Measurements from ENCODE around the gene HAGH. TPM values are rescaled to one million over a fixed set of nuclear protein-coding genes. Genes with fewer than 3 reads are reported as not detected.

HAGH gene
- total RNA-seq, 2 experiments from 2014 or later: 29.9 to 30.1 TPM

DNA sequence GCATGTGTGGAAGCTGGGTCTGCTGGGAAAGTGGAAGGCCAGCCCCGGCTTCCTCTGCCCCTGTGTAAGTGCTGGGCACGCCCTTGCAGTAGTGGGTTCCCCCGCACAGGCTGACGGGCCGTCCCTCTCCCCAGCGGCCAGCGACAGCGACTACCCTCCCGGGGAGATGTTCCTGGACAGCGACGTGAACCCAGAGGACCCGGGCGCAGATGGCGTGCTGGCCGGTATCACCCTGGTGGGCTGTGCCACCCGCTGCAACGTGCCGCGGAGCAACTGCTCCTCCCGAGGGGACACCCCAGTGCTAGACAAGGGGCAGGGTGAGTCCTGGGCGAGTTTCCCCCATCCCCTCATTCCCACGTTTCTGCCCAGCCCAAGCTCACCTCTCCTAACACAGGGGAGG lies 60.8 kb downstream of the HAGH start:
- Mint-ChIP-seq H3K4me1 (ENCODE audit: low read depth) (no peaks in the 10 kb centered on the region), H3K27me3 (ENCODE audit: low read depth) (no peaks in the 10 kb centered on the region), H3K27ac (no peak overlapping the region), H3K36me3 (ENCODE audit: low read depth) (peaks cover 7% of the 10 kb centered on the region), H3K4me3 (no peak overlapping the region), H3K9me3 (no peaks in the 10 kb centered on the region)
- intact Hi-C loops (cut with micrococcal nuclease): no loop called here
- CTCF ChIA-PET: no interaction called here
- DNase-seq: no peak

GRCh38 chr16:1764971-1765370 lies 61.7 kb downstream of the HAGH start:
- H3K4me3 Mint-ChIP-seq: no peak overlapping the region
- H3K27ac Mint-ChIP-seq: no peak overlapping the region
- H3K27me3 Mint-ChIP-seq (ENCODE audit: low read depth): no peaks in the 10 kb centered on the region
- H3K36me3 Mint-ChIP-seq (ENCODE audit: low read depth): peaks cover 7% of the 10 kb centered on the region
- no peaks in the 10 kb centered on the region for H3K9me3 Mint-ChIP-seq
- no peak for DNase-seq
- intact Hi-C loops (cut with micrococcal nuclease): no loop called here
- no peaks in the 10 kb centered on the region for H3K4me1 Mint-ChIP-seq (ENCODE audit: low read depth)
- CTCF ChIA-PET: no interaction called here

GRCh38 chr16:1763521-1764511 lies 62.8 kb downstream of the HAGH start:
- no peak overlapping the region for H3K4me3 Mint-ChIP-seq
- no peak overlapping the region for H3K27ac Mint-ChIP-seq
- CTCF ChIA-PET: no interaction called here
- no peaks in the 10 kb centered on the region for H3K27me3 Mint-ChIP-seq (ENCODE audit: low read depth)
- no peaks in the 10 kb centered on the region for H3K9me3 Mint-ChIP-seq
- peaks cover 7% of the 10 kb centered on the region for H3K36me3 Mint-ChIP-seq (ENCODE audit: low read depth)
- no peak for DNase-seq
- intact Hi-C loops (cut with micrococcal nuclease): no loop called here
- H3K4me1 Mint-ChIP-seq (ENCODE audit: low read depth): no peaks in the 10 kb centered on the region

DNA sequence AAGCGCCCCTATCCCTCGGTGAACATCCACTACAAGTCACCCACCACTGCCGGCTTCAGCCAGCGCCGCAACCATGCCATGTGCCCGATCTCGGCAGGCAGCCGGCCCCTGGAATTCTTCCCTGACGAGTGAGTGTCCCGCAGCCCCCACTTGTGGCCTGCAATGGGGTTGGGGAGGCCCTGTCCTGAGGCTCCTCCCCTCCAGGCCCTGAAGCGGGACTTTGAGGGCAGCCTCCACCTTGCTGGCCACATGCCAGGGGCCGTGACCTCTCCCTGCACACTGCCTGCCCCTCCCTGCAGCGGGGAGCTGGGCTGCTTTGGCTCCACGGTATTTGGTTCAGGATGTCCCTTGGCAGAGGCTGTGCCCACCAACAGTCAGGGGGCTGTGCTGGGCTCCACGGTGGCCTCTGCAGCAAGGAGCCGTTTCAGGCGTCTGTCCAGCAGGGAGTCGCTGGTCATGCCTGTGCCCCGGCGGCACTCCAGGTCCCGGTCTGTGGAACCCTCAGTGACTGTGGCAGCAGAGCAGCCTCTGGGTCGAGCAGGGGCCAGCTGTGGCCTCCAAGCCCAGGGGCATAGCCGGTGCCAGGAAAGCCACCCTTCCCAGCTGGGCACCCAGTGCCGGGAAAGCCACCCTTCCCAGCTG lies 63.6 kb downstream of the HAGH start:
- Mint-ChIP-seq H3K36me3 (ENCODE audit: low read depth) (peaks cover 4% of the 10 kb centered on the region), H3K4me1 (ENCODE audit: low read depth) (no peaks in the 10 kb centered on the region), H3K27me3 (ENCODE audit: low read depth) (no peaks in the 10 kb centered on the region), H3K9me3 (no peaks in the 10 kb centered on the region), H3K4me3 (no peak overlapping the region), H3K27ac (no peak overlapping the region)
- DNase-seq: no peak
- CTCF ChIA-PET: no interaction called here
- intact Hi-C loops (cut with micrococcal nuclease): no loop called here

GRCh38 chr16:1762196-1762878 lies 64.3 kb downstream of the HAGH start:
- H3K4me1 Mint-ChIP-seq (ENCODE audit: low read depth): peaks cover 3% of the 10 kb centered on the region
- CTCF ChIA-PET: no interaction called here
- H3K36me3 Mint-ChIP-seq (ENCODE audit: low read depth): peaks cover 3% of the 10 kb centered on the region
- no peak overlapping the region for H3K27ac Mint-ChIP-seq
- intact Hi-C loops (cut with micrococcal nuclease): no loop called here
- H3K4me3 Mint-ChIP-seq: no peak overlapping the region
- H3K9me3 Mint-ChIP-seq: no peaks in the 10 kb centered on the region
- H3K27me3 Mint-ChIP-seq (ENCODE audit: low read depth): no peaks in the 10 kb centered on the region
- no peak for DNase-seq

- DNase-seq: no peak
- peaks cover 3% of the 10 kb centered on the region for H3K36me3 Mint-ChIP-seq (ENCODE audit: low read depth)
- no peaks in the 10 kb centered on the region for H3K27me3 Mint-ChIP-seq (ENCODE audit: low read depth)
- intact Hi-C loops (cut with micrococcal nuclease): no loop called here
- no peak overlapping the region for H3K4me3 Mint-ChIP-seq
- CTCF ChIA-PET: no interaction called here
- H3K4me1 Mint-ChIP-seq (ENCODE audit: low read depth): peaks cover 8% of the 10 kb centered on the region
- no peaks in the 10 kb centered on the region for H3K9me3 Mint-ChIP-seq
- H3K27ac Mint-ChIP-seq: no peak overlapping the region
Measured at GRCh38 chr16:1761751-1762150, 64.9 kb downstream of the HAGH start.

GRCh38 chr16:1760911-1761310 lies 65.7 kb downstream of the HAGH start:
- Mint-ChIP-seq H3K27ac (no peak overlapping the region), H3K4me1 (ENCODE audit: low read depth) (peaks cover 10% of the 10 kb centered on the region), H3K4me3 (no peak overlapping the region), H3K9me3 (no peaks in the 10 kb centered on the region), H3K27me3 (ENCODE audit: low read depth) (no peaks in the 10 kb centered on the region), H3K36me3 (ENCODE audit: low read depth) (peaks cover 3% of the 10 kb centered on the region)
- intact Hi-C loops (cut with micrococcal nuclease): no loop called here
- CTCF ChIA-PET: no interaction called here
- DNase-seq: no peak

DNA sequence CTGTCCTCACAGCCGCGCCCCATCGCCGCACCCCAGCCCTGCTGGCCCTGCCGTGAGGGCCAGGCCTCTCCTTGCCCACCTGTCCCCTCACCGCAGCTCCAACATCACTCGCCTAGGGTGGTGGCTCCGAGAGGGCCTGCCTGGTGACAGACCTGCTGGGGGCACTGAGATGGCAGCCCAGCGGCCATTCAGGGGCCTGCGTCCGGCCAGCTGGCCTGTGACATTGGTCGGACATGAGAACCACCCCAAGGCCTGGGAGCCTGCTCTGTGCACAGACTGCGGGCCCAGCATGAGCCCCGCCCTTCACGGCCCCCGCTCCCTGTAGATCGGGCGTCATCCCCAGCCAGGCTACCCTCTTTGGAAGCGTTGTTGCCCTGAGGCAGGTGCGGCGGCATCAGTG lies 67.1 kb downstream of the HAGH start:
- H3K27me3 Mint-ChIP-seq (ENCODE audit: low read depth): no peaks in the 10 kb centered on the region
- no peak overlapping the region for H3K27ac Mint-ChIP-seq
- DNase-seq: no peak
- H3K36me3 Mint-ChIP-seq (ENCODE audit: low read depth): peaks cover 3% of the 10 kb centered on the region
- peaks cover 10% of the 10 kb centered on the region for H3K4me1 Mint-ChIP-seq (ENCODE audit: low read depth)
- intact Hi-C loops (cut with micrococcal nuclease): no loop called here
- H3K4me3 Mint-ChIP-seq: no peak overlapping the region
- H3K9me3 Mint-ChIP-seq: no peaks in the 10 kb centered on the region
- CTCF ChIA-PET: no interaction called here

GRCh38 chr16:1758923-1759322 lies 67.7 kb downstream of the HAGH start:
- CTCF ChIA-PET: no interaction called here
- no peak overlapping the region for H3K27ac Mint-ChIP-seq
- peaks cover 10% of the 10 kb centered on the region for H3K4me1 Mint-ChIP-seq (ENCODE audit: low read depth)
- H3K9me3 Mint-ChIP-seq: no peaks in the 10 kb centered on the region
- H3K36me3 Mint-ChIP-seq (ENCODE audit: low read depth): peaks cover 3% of the 10 kb centered on the region
- no peak for DNase-seq
- H3K4me3 Mint-ChIP-seq: no peak overlapping the region
- H3K27me3 Mint-ChIP-seq (ENCODE audit: low read depth): no peaks in the 10 kb centered on the region
- intact Hi-C loops (cut with micrococcal nuclease): no loop called here

DNA sequence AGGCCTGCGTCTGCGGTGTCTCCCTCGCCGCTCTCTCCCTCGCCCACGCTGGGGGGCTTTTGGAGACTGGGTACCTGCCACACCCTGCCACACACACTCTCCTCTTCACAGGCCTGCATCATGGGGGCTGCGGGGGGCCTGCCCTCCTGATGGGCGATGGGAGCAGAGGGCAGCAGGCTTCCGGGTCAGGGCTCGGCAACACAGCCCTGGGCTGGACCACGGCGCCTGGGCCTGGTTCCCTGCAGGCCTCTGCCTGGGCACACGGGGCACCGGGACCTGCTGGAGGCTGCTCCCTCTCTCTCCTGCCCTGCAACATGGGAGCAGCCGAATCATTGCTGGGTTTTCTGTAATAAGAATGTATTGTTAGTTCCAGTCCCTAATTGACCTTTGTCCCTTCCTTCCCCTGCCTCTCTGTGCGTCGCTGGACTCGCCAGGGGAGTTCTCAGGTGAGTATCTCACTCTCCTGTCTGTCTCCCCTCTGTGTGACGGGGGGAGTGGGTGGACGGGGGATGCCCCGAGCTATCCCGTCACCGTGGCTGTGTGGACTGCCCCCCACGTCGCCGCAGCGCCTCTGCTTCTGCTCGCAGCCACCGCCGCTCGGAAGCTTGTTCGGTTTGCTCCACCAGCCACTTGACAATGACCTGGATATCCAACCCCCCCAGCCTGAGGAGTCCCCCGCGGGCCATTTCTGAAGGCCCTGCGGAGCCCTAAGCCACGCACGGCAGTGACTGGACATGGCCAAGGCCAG lies 68.7 kb downstream of the HAGH start:
- H3K27ac Mint-ChIP-seq: no peak overlapping the region
- H3K9me3 Mint-ChIP-seq: no peaks in the 10 kb centered on the region
- DNase-seq: no peak
- H3K36me3 Mint-ChIP-seq (ENCODE audit: low read depth): peaks cover 3% of the 10 kb centered on the region
- no peak overlapping the region for H3K4me3 Mint-ChIP-seq
- CTCF ChIA-PET: no interaction called here
- H3K4me1 Mint-ChIP-seq (ENCODE audit: low read depth): peaks cover 10% of the 10 kb centered on the region
- no peaks in the 10 kb centered on the region for H3K27me3 Mint-ChIP-seq (ENCODE audit: low read depth)
- intact Hi-C loops (cut with micrococcal nuclease): no loop called here
